Endodermal cell (in vitro differentiated cells): Measurements from ENCODE around the gene NME2. TPM values are rescaled to one million over a fixed set of nuclear protein-coding genes. Genes with fewer than 3 reads are reported as not detected.
"Not testable (repeated sequence)": the region's sequence is repeated elsewhere in the genome, so short reads cannot be mapped to it uniquely, and the experiment has no call there.

ENCODE experiments used
- DNase-seq: peaks from one replicate; pipeline ENCODE4 v3.0.0-alpha.2; 2017
- H3K27ac ChIP-seq: 2 replicates; pipeline ENCODE4 v1.5.1; 2013; ENCODE audit warnings: mild to moderate bottlenecking, low read depth, low read length, moderate library complexity
- H3K27me3 ChIP-seq: 2 replicates; pipeline ENCODE4 v1.6.1; 2013; ENCODE audit warnings: mild to moderate bottlenecking, low read length, moderate library complexity; ENCODE audit not compliant: insufficient read depth, control insufficient read depth, poor library complexity, severe bottlenecking
- H3K36me3 ChIP-seq: 2 replicates; pipeline ENCODE4 v1.7.0; 2013; ENCODE audit warnings: mild to moderate bottlenecking, low read length, moderate library complexity; ENCODE audit not compliant: control insufficient read depth, insufficient read depth
- H3K4me1 ChIP-seq: one replicate; pipeline ENCODE4 v1.7.0; 2013; ENCODE audit warnings: low read length; ENCODE audit not compliant: control insufficient read depth, insufficient read depth
- H3K4me3 ChIP-seq: 2 replicates; pipeline ENCODE4 v1.5.1; 2013; ENCODE audit warnings: mild to moderate bottlenecking, low read length, moderate library complexity
- H3K9ac ChIP-seq: 2 replicates; pipeline ENCODE4 v1.6.1; 2013; ENCODE audit warnings: mild to moderate bottlenecking, low read length, moderate library complexity; ENCODE audit not compliant: poor library complexity, severe bottlenecking; ENCODE audit errors: extremely low read depth
- H3K9me3 ChIP-seq: 2 replicates; pipeline ENCODE4 v1.6.1; 2013; ENCODE audit warnings: mild to moderate bottlenecking, low read length, moderate library complexity; ENCODE audit not compliant: control insufficient read depth
- H3K27ac Mint-ChIP-seq: 2 replicates; pipeline ENCODE4 v1.8.0; 2020; ENCODE audit warnings: mixed read lengths
- H3K27me3 Mint-ChIP-seq: 2 replicates; pipeline ENCODE4 v1.8.0; 2021; ENCODE audit warnings: mild to moderate bottlenecking, mixed read lengths; ENCODE audit not compliant: insufficient read depth
- H3K36me3 Mint-ChIP-seq: 2 replicates; pipeline ENCODE4 v1.8.0; 2020; ENCODE audit warnings: low read depth, mixed read lengths
- H3K4me1 Mint-ChIP-seq: 2 replicates; pipeline ENCODE4 v1.8.0; 2020; ENCODE audit warnings: mixed read lengths
- H3K4me3 Mint-ChIP-seq: 2 replicates; pipeline ENCODE4 v1.8.0; 2020; ENCODE audit warnings: mild to moderate bottlenecking, moderate library complexity, mixed read lengths
- H3K9me3 Mint-ChIP-seq: 2 replicates; pipeline ENCODE4 v1.8.0; 2020; ENCODE audit warnings: mild to moderate bottlenecking, mixed read lengths
- WGBS, 2 experiments: methylation state at CpG; one replicate each; pipeline versions ENCODE4 v1.1.5 to v1.1.7; 2013; ENCODE audit warnings: missing lambda C conversion rate in 2 of 2, mixed read lengths in 1 of 2; ENCODE audit not compliant: insufficient coverage in 1 of 2, insufficient read length in 1 of 2; 5-methylcytosine and 5-hydroxymethylcytosine counted together
- total RNA-seq, 2 donors: library from RNA; stranded (reverse); fragmentation: NEBNext Ultra II Directional in 1 of 2; extraction: Animal tissue kit (Norgen Biotek cat#: 25700) in 1 of 2; gene quantifications; 2 replicates in 1 of 2; 3 replicates in 1 of 2; pipeline ENCODE4 v1.2.1, GENCODE V29; 2021
- TF ChIP-seq, protein P1 (sequence below): fragments of 200-600 bp; sonication (generic); conservative IDR thresholded peaks from 2 replicates; pipeline ENCODE4 v1.5.0; 2021; ENCODE audit warnings: antibody characterized with exemption, mild to moderate bottlenecking

The NME2 gene
- total RNA-seq, 2 donors from 2014 or later: 560 to 707 TPM

DNA sequence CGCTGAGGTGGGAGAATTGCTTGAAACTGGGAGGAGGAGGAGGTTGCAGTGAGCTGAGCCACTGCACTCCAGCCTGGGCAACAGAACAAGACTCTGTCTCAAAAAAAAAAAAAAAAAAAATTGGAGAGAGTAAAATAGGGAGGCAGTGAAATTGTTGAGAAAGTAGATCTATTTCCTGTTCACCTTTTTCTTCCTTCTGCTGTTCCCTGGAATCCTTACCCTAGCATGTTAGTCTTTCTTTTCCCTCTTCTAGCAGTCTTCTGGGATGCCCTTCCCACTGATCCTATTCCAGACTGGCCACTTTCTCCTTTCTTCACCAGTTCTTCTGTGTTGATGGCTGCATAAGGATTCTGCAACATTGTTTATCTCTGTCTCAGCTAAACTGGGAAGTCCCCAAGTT lies 3.1 kb downstream of the NME2 start:
- Mint-ChIP-seq H3K27ac (no peak overlapping the region), H3K36me3 (peaks cover 47% of the 10 kb centered on the region)
- no peaks in the 10 kb centered on the region for H3K27me3 ChIP-seq

DNA sequence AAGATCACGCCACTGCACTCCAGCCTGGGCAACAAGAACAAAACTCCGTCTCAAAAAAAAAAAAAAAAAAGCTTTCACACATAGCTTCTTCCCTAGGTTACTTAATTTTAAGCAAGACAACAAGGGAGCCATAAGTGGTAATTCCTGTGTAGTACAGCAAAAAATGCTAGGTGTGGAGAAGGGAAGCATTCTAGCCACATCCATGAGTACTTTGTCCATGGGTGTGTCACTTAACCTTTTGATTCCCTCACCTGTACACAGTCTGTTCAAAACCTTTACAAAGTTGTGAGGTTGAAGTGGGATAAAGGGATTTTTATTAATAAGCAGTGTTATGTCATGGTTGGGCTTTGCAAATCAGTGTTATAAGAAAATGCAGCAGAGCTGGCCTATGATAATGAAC lies 4.5 kb downstream of the NME2 start:
- no peaks in the 10 kb centered on the region for H3K27me3 ChIP-seq
- no peak overlapping the region for H3K27ac ChIP-seq
- peaks cover under 1% of the 10 kb centered on the region for H3K27me3 Mint-ChIP-seq
- H3K9me3 ChIP-seq: no peaks in the 10 kb centered on the region
- H3K4me3 Mint-ChIP-seq: no peak overlapping the region
- H3K4me3 ChIP-seq: no peak overlapping the region
- WGBS, 2 experiments: 97 to 100% methylated on average over 1 to 2 of the region's 2 CpGs
- no peaks in the 10 kb centered on the region for H3K9me3 Mint-ChIP-seq
- peak; percentile 6 for DNase-seq
- TF ChIP-seq, protein P1, sequence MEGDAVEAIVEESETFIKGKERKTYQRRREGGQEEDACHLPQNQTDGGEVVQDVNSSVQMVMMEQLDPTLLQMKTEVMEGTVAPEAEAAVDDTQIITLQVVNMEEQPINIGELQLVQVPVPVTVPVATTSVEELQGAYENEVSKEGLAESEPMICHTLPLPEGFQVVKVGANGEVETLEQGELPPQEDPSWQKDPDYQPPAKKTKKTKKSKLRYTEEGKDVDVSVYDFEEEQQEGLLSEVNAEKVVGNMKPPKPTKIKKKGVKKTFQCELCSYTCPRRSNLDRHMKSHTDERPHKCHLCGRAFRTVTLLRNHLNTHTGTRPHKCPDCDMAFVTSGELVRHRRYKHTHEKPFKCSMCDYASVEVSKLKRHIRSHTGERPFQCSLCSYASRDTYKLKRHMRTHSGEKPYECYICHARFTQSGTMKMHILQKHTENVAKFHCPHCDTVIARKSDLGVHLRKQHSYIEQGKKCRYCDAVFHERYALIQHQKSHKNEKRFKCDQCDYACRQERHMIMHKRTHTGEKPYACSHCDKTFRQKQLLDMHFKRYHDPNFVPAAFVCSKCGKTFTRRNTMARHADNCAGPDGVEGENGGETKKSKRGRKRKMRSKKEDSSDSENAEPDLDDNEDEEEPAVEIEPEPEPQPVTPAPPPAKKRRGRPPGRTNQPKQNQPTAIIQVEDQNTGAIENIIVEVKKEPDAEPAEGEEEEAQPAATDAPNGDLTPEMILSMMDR: no peak
- no peak overlapping the region for H3K27ac Mint-ChIP-seq
- peaks cover 4% of the 10 kb centered on the region for H3K4me1 ChIP-seq
- H3K36me3 ChIP-seq: peaks cover 42% of the 10 kb centered on the region
- peaks cover 51% of the 10 kb centered on the region for H3K36me3 Mint-ChIP-seq
- peaks cover 7% of the 10 kb centered on the region for H3K4me1 Mint-ChIP-seq
- H3K9ac ChIP-seq: no peak overlapping the region

More for the DNA sequence above, 3.1 kb downstream of the NME2 start:
- H3K4me1 Mint-ChIP-seq: peaks cover 14% of the 10 kb centered on the region
- WGBS, 2 experiments: 100% methylated on average over 1 of the region's 1 CpG
- no peak overlapping the region for H3K4me3 Mint-ChIP-seq
- peak; percentile 17 for DNase-seq
- H3K9me3 ChIP-seq: no peaks in the 10 kb centered on the region
- H3K27me3 Mint-ChIP-seq: peaks cover 1% of the 10 kb centered on the region
- peaks cover 42% of the 10 kb centered on the region for H3K36me3 ChIP-seq
- H3K4me3 ChIP-seq: no peak overlapping the region
- no peaks in the 10 kb centered on the region for H3K9me3 Mint-ChIP-seq
- TF ChIP-seq, protein P1: no peak
- H3K9ac ChIP-seq: no peak overlapping the region
- H3K27ac ChIP-seq: no peak overlapping the region
- H3K4me1 ChIP-seq: peaks cover 4% of the 10 kb centered on the region

DNA sequence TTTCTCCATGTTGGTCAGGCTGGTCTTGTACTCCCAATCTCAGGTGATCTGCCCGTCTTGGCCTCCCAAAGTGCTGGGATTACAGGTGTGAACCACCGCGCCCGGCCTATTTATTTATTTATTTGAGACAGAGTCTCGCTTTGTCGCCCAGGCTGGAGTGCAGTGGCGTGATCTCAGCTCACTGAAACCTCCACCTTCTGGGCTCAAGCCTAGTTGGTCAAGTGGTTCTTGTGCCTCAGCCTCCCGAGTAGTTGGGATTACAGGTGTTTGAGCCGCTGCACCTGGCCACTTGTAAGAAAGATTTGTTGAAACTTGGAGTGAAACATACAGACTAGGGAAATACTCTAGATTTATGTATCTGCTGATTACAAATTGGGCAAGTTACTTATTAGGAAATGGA lies 5.8 kb downstream of the NME2 start:
- not testable (repeated sequence) for H3K4me1 ChIP-seq, H3K27me3 ChIP-seq, H3K9me3 Mint-ChIP-seq, H3K4me1 Mint-ChIP-seq, H3K9me3 ChIP-seq, H3K4me3 Mint-ChIP-seq, H3K27ac ChIP-seq, H3K4me3 ChIP-seq, H3K9ac ChIP-seq, H3K27me3 Mint-ChIP-seq
- peak; percentile 30 for DNase-seq
- Mint-ChIP-seq H3K27ac (peak overlapping the region; percentile 13), H3K36me3 (peaks cover 53% of the 10 kb centered on the region)
- peaks cover 42% of the 10 kb centered on the region for H3K36me3 ChIP-seq
- 96 to 98% methylated on average over 9 of the region's 9 CpGs for WGBS, 2 experiments

DNA sequence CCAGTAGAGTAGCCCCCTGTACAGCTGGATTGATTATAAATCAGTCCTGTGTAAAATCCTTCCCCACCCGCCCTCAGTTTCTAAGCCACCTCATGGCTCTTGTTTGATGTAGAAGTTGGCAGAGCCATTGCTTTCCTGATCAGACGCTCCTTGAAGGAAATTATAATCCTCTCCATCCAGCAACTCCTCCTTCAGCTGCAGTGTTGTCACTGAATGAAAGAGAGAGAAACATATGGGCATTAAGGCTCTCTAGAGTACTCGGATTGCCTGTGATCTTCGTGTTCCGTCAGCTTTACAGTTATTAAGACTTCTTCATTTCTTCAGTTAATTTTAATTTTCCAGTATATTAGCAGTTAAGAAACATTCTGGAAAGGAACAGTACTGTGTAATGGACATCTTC lies 14.3 kb downstream of the NME2 start:
- WGBS, 2 experiments: 90 to 100% methylated on average over 4 to 5 of the region's 5 CpGs
- H3K27me3 Mint-ChIP-seq: no peaks in the 10 kb centered on the region
- no peaks in the 10 kb centered on the region for H3K9me3 Mint-ChIP-seq
- Histone ChIP-seq H3K9me3 (no peaks in the 10 kb centered on the region), H3K4me3 (no peak overlapping the region), H3K27me3 (no peaks in the 10 kb centered on the region), H3K9ac (no peak overlapping the region), H3K4me1 (no peaks in the 10 kb centered on the region), H3K36me3 (peaks cover 62% of the 10 kb centered on the region), H3K27ac (no peak overlapping the region)
- TF ChIP-seq, protein P1: no peak
- H3K4me3 Mint-ChIP-seq: no peak overlapping the region
- peak; percentile 26 for DNase-seq
- no peak overlapping the region for H3K27ac Mint-ChIP-seq
- no peaks in the 10 kb centered on the region for H3K4me1 Mint-ChIP-seq
- H3K36me3 Mint-ChIP-seq: peaks cover 47% of the 10 kb centered on the region
